Testis (tissue), 3 donors: ENCODE results near the gene SLC44A1. TPM values are rescaled to one million over a fixed set of nuclear protein-coding genes. Genes with fewer than 3 reads are reported as not detected.

Source experiments
- DNase-seq: peaks from one replicate; pipeline ENCODE4 v3.0.0-alpha.2; 2019
- H3K27ac ChIP-seq, 2 donors: fragments of 200-600 bp; sonication (generic); one replicate each; pipeline ENCODE4 v1.5.1; 2019
- H3K27me3 ChIP-seq: fragments of 200-600 bp; sonication (generic); one replicate; pipeline ENCODE4 v1.5.1; 2019
- H3K36me3 ChIP-seq: fragments of 200-600 bp; sonication (generic); one replicate; pipeline ENCODE4 v1.5.1; 2017; ENCODE audit warnings: low read depth; ENCODE audit errors: missing control alignments
- H3K4me1 ChIP-seq: fragments of 200-600 bp; sonication (generic); one replicate; pipeline ENCODE4 v1.5.1; 2019
- H3K4me3 ChIP-seq, 2 donors: fragments of 200-600 bp; sonication (generic); one replicate each; pipeline ENCODE4 v1.5.1; 2017 to 2019
- H3K9me3 ChIP-seq: fragments of 200-600 bp; sonication (generic); one replicate; pipeline ENCODE4 v1.5.1; 2017
- CTCF ChIP-seq, 3 experiments: fragments of 450-650 bp in 2 of 3; fragments of 200-600 bp in 1 of 3; sonication (generic) in 1 of 3; IDR thresholded peaks; one replicate each; pipeline ENCODE4 v1.5.1; 2016 to 2019; ENCODE audit warnings: antibody characterized with exemption in 3 of 3, mild to moderate bottlenecking in 2 of 3, moderate library complexity in 1 of 3
- POLR2A ChIP-seq: fragments of 450-650 bp; IDR thresholded peaks from one replicate; pipeline ENCODE4 v1.6.1; 2017; ENCODE audit warnings: antibody characterized with exemption, mild to moderate bottlenecking, moderate library complexity
- WGBS, 2 donors: methylation state at CpG; one replicate each; pipeline ENCODE4 v1.1.5; 2018; 5-methylcytosine and 5-hydroxymethylcytosine counted together
- intact Hi-C: fragments of 100-400 bp; cut with DNase I; formaldehyde crosslinking; loops from one replicate; pipeline ENCODE4 v1.15.1; 2023; ENCODE audit warnings: low total_unique reads
- polyA plus RNA-seq: library from polyadenylated mRNA; stranded (reverse); fragments of 350-450 nt; fragmentation: Illumina TruSeq; extraction: RNeasy Lipid Tissue Mini Kit (QIAGEN cat#74804); gene quantifications from one replicate; pipeline ENCODE4 v1.2.3, GENCODE V29; 2014; ENCODE audit warnings: low read depth, low replicate concordance; ENCODE audit not compliant: insufficient read depth
- total RNA-seq, 2 donors: library from RNA; depleted of rRNA; stranded (reverse); fragments of >200 nt; gene quantifications; one replicate each; pipeline ENCODE4 v1.2.3, GENCODE V29; 2016

Gene SLC44A1
- total and polyA plus RNA-seq, 3 donors from 2014 or later, result 8.9 to 16.7 (median 11.1) TPM

DNA sequence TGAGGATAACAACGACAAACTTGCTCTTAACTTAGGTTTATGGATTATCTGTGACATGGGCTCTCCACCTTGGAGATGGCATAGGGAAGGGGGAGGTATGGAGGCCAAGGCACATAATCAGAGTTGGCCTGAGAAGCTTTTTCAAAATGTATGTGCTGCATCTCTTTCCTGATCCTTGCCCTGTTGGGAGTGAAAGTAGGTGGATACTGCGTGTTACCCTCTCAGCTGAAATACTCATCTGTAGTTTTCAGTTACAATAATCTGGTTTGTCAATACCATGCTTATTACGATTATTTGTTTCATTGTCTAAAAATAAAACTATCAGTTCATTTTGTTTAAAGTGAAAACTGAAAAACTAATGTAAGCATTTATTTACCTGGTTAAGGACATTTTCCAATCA, 86.7 kb downstream of the SLC44A1 start:
- H3K4me1 ChIP-seq, result no peaks in the 10 kb centered on the region
- 90 to 95% methylated on average over 3 of the region's 3 CpGs for WGBS, 2 donors
- H3K9me3 ChIP-seq, result no peaks in the 10 kb centered on the region
- no peak overlapping the region for H3K27ac ChIP-seq
- TF ChIP-seq POLR2A (no peak), CTCF (IDR thresholded peaks at IDR 0.05) (no peak)
- H3K4me3 ChIP-seq, result no peak overlapping the region
- H3K27me3 ChIP-seq, result no peaks in the 10 kb centered on the region
- no peaks in the 10 kb centered on the region for H3K36me3 ChIP-seq
- intact Hi-C loops, result no loop called here
- DNase-seq, result no peak

DNA sequence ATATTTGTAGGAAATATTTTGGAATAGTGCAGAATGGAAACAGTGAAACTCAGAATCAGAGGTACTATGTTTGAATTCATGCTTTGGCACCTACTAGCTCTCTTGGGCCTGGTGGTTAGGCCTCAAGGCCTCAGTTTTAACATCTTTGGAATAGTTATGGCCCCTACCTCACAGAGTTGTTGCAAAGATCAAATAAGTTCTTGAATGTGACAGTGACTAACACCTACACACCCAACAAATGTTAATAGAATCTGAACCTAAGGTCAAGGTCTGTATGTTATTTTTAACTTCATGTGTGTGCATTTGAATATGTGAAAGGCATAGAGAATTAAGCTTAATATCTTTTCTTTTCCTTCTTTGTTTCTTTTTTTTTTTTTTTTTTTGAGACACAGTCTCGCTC, 87.3 kb downstream of the SLC44A1 start:
- Histone ChIP-seq H3K4me3 (no peak overlapping the region), H3K36me3 (no peaks in the 10 kb centered on the region), H3K27me3 (no peaks in the 10 kb centered on the region), H3K4me1 (no peaks in the 10 kb centered on the region), H3K27ac (no peak overlapping the region), H3K9me3 (no peaks in the 10 kb centered on the region)
- 94 to 100% methylated on average over 1 of the region's 1 CpG for WGBS, 2 donors
- TF ChIP-seq POLR2A (no peak), CTCF (IDR thresholded peaks at IDR 0.05) (no peak)
- intact Hi-C loops, result no loop called here
- no peak for DNase-seq

- no peak for DNase-seq
- intact Hi-C loops, result no loop called here
- Histone ChIP-seq H3K4me3 (no peak overlapping the region), H3K27ac (no peak overlapping the region), H3K27me3 (no peaks in the 10 kb centered on the region), H3K4me1 (no peaks in the 10 kb centered on the region), H3K36me3 (no peaks in the 10 kb centered on the region), H3K9me3 (no peaks in the 10 kb centered on the region)
- 69 to 85% methylated on average over 2 of the region's 2 CpGs for WGBS, 2 donors
- TF ChIP-seq CTCF (IDR thresholded peaks at IDR 0.05) (no peak), POLR2A (no peak)
Measured at GRCh38 chr9:105332471-105332870, 88.0 kb downstream of the SLC44A1 start.

- intact Hi-C loops, result no loop called here
- 89 to 93% methylated on average over 1 of the region's 1 CpG for WGBS, 2 donors
- Histone ChIP-seq H3K27ac (no peak overlapping the region), H3K9me3 (no peaks in the 10 kb centered on the region), H3K4me3 (no peak overlapping the region), H3K4me1 (no peaks in the 10 kb centered on the region), H3K27me3 (no peaks in the 10 kb centered on the region), H3K36me3 (no peaks in the 10 kb centered on the region)
- no peak for TF ChIP-seq CTCF (IDR thresholded peaks at IDR 0.05)
- no peak for TF ChIP-seq POLR2A
- DNase-seq, result no peak
Measured at GRCh38 chr9:105333076-105333475, 88.6 kb downstream of the SLC44A1 start.

- DNase-seq, result no peak
- H3K27ac ChIP-seq, result no peak overlapping the region
Measured at GRCh38 chr9:105333811-105334210, 89.4 kb downstream of the SLC44A1 start.

More at GRCh38 chr9:105333811-105334210, 89.4 kb downstream of the SLC44A1 start:
- intact Hi-C loops, result no loop called here
- no peaks in the 10 kb centered on the region for H3K4me1 ChIP-seq
- WGBS, 2 donors, result 74 to 90% methylated on average over 1 of the region's 1 CpG
- TF ChIP-seq POLR2A (no peak), CTCF (IDR thresholded peaks at IDR 0.05) (no peak)
- H3K27me3 ChIP-seq, result no peaks in the 10 kb centered on the region
- H3K4me3 ChIP-seq, result no peak overlapping the region
- no peaks in the 10 kb centered on the region for H3K36me3 ChIP-seq
- H3K9me3 ChIP-seq, result no peaks in the 10 kb centered on the region
